Glutamatergic neuron (in vitro differentiated cells): ENCODE measurements around the gene KIDINS220. TPM values are rescaled to one million over a fixed set of nuclear protein-coding genes. Genes with fewer than 3 reads are reported as not detected.
A peak's percentile ranks its signal among the peaks of the same experiment; 100 is the strongest.
"Not testable (repeated sequence)": the region's sequence is repeated elsewhere in the genome, so short reads cannot be mapped to it uniquely, and the experiment has no call there.

Source experiments
- DNase-seq: peaks from one replicate; pipeline ENCODE4 v3.0.0; 2022
- H3K27ac Mint-ChIP-seq: one replicate; pipeline ENCODE4 v1.8.0; 2020; ENCODE audit warnings: mild to moderate bottlenecking, mixed read lengths, inconsistent platforms; ENCODE audit not compliant: unreplicated experiment
- H3K27me3 Mint-ChIP-seq: one replicate; pipeline ENCODE4 v1.8.0; 2020; ENCODE audit warnings: mild to moderate bottlenecking, moderate library complexity, mixed read lengths, inconsistent platforms; ENCODE audit not compliant: unreplicated experiment
- H3K36me3 Mint-ChIP-seq: one replicate; pipeline ENCODE4 v1.8.0; 2020; ENCODE audit warnings: mild to moderate bottlenecking, mixed read lengths, inconsistent platforms; ENCODE audit not compliant: unreplicated experiment
- H3K4me1 Mint-ChIP-seq: one replicate; pipeline ENCODE4 v1.8.0; 2020; ENCODE audit warnings: mild to moderate bottlenecking, low read depth, mixed read lengths, inconsistent platforms; ENCODE audit not compliant: unreplicated experiment
- H3K4me3 Mint-ChIP-seq: one replicate; pipeline ENCODE4 v1.8.0; 2020; ENCODE audit warnings: mild to moderate bottlenecking, mixed read lengths, inconsistent platforms; ENCODE audit not compliant: unreplicated experiment
- H3K9me3 Mint-ChIP-seq: one replicate; pipeline ENCODE4 v1.8.0; 2020; ENCODE audit warnings: mild to moderate bottlenecking, moderate library complexity, mixed read lengths, inconsistent platforms; ENCODE audit not compliant: unreplicated experiment
- total RNA-seq: library from RNA; stranded (reverse); fragmentation: NEBNext Ultra II Directional; extraction: Animal tissue kit (Norgen Biotek cat#: 25700); gene quantifications from one replicate; pipeline ENCODE4 v1.2.1, GENCODE V29; 2021; ENCODE audit not compliant: unreplicated experiment
- TF ChIP-seq, protein P1 (sequence below): fragments of 200-600 bp; sonication (generic); IDR thresholded peaks from one replicate; pipeline ENCODE4 v1.5.0; 2021; ENCODE audit not compliant: partially characterized antibody, unreplicated experiment

Gene KIDINS220
- total RNA-seq, 1 donor from 2014 or later = 188 TPM

DNA sequence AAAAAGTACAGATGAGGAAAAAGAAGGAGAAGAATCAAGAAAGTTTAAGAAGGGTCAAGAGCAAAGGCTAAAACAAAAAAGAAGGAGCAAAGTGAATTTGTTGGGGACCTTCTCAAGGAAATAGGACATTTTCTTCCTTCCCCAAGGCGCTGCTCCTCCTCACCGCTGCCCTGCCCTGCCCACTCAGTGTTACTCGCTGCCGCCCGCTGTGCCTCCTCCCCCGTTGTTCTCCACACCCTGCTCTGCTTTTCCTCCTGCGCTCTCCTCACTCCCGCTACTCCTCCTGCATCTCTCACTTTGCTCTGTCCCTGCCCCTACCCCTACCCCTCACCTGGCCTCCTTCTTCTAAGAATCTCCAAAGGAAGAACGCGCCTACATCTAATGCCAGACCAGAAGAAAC lies 104.8 kb downstream of the KIDINS220 start:
- Mint-ChIP-seq H3K4me1 (no peaks in the 10 kb centered on the region), H3K4me3 (no peak overlapping the region), H3K27ac (no peak overlapping the region), H3K9me3 (no peaks in the 10 kb centered on the region), H3K36me3 (peaks cover 8% of the 10 kb centered on the region), H3K27me3 (no peaks in the 10 kb centered on the region)
- TF ChIP-seq, protein P1, sequence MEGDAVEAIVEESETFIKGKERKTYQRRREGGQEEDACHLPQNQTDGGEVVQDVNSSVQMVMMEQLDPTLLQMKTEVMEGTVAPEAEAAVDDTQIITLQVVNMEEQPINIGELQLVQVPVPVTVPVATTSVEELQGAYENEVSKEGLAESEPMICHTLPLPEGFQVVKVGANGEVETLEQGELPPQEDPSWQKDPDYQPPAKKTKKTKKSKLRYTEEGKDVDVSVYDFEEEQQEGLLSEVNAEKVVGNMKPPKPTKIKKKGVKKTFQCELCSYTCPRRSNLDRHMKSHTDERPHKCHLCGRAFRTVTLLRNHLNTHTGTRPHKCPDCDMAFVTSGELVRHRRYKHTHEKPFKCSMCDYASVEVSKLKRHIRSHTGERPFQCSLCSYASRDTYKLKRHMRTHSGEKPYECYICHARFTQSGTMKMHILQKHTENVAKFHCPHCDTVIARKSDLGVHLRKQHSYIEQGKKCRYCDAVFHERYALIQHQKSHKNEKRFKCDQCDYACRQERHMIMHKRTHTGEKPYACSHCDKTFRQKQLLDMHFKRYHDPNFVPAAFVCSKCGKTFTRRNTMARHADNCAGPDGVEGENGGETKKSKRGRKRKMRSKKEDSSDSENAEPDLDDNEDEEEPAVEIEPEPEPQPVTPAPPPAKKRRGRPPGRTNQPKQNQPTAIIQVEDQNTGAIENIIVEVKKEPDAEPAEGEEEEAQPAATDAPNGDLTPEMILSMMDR = no peak
- DNase-seq = no peak

- Mint-ChIP-seq H3K9me3 (peaks cover 1% of the 10 kb centered on the region), H3K36me3 (peaks cover 8% of the 10 kb centered on the region)
These were observed 107.5 kb downstream of the KIDINS220 start for GRCh38 chr2:8729939-8730338.

DNA sequence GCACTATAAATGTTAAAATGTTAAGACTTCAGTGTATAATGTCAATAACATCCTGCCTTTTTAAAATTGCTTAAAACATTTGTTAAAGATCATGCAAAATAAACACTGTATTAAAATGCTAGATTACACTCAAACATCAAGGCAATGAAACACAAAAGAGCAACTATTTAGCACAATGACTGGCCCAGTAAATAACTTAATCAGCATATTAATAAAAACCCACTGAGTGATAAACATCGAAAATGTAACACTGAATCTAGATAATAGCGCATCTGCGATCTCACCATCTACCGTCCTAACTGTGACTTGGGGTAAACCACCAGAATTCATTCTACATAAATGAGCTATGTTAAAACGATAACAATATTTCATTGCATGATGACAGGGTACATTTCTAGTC lies 108.3 kb downstream of the KIDINS220 start:
- not testable (repeated sequence) for H3K4me3 Mint-ChIP-seq, DNase-seq, H3K27ac Mint-ChIP-seq, H3K9me3 Mint-ChIP-seq, H3K27me3 Mint-ChIP-seq, H3K36me3 Mint-ChIP-seq, H3K4me1 Mint-ChIP-seq

More at GRCh38 chr2:8729939-8730338, 107.5 kb downstream of the KIDINS220 start:
- TF ChIP-seq, protein P1 = no peak
- H3K4me3 Mint-ChIP-seq = no peak overlapping the region
- no peak for DNase-seq
- H3K27me3 Mint-ChIP-seq = no peaks in the 10 kb centered on the region
- H3K27ac Mint-ChIP-seq = no peak overlapping the region
- no peaks in the 10 kb centered on the region for H3K4me1 Mint-ChIP-seq

- Mint-ChIP-seq H3K27ac (peak overlapping the region; percentile 11), H3K4me3 (no peak overlapping the region), H3K36me3 (peaks cover 8% of the 10 kb centered on the region), H3K9me3 (peaks cover 1% of the 10 kb centered on the region), H3K4me1 (no peaks in the 10 kb centered on the region), H3K27me3 (no peaks in the 10 kb centered on the region)
- DNase-seq = no peak
- TF ChIP-seq, protein P1 = no peak
These were observed 109.0 kb downstream of the KIDINS220 start for GRCh38 chr2:8728305-8729015.

DNA sequence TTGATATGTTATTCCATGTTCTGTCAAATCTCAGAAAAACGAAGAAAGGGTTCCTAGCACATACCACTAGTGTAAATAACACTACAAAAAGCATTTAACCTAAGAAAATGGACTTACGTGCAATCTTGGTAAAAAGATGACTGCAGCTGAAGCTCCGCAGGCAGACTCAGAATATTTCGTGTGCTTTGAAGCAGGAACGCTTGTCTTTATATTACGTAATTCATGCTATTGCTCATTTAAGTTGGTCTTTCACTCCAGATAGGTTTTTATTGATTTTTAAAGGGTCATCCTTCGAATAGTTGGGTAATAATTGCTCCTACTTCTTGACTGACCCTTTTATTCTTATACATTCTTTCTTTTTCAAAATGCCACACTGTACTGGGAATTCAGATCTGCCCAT lies 111.6 kb downstream of the KIDINS220 start:
- TF ChIP-seq, protein P1 = no peak
- no peak for DNase-seq
- Mint-ChIP-seq H3K27me3 (no peaks in the 10 kb centered on the region), H3K4me1 (no peaks in the 10 kb centered on the region), H3K27ac (no peak overlapping the region), H3K4me3 (no peak overlapping the region), H3K36me3 (no peaks in the 10 kb centered on the region), H3K9me3 (peaks cover 1% of the 10 kb centered on the region)
